HL-60 (cell line): ENCODE measurements around the gene SRF.

Experiments used
- DNase-seq, 2 experiments: peaks; one replicate each; pipeline ENCODE4 v3.0.0-alpha.2; 2010 to 2020; ENCODE audit warnings: low read depth in 1 of 2, low spot score in 1 of 2
- H3K27ac ChIP-seq: fragments of 250-450 bp; sonication (Bioruptor Pico); replicated peaks from 2 replicates; pipeline ENCODE4 v1.5.1; 2020; ENCODE audit warnings: mild to moderate bottlenecking, moderate library complexity
- H3K27me3 ChIP-seq: fragments of 250-450 bp; sonication (Bioruptor Pico); 2 replicates; pipeline ENCODE4 v1.5.1; 2021; ENCODE audit warnings: mild to moderate bottlenecking, moderate library complexity; ENCODE audit not compliant: insufficient read depth, poor library complexity, severe bottlenecking
- H3K4me3 ChIP-seq: replicated peaks from 2 replicates; pipeline ENCODE4 v1.5.1; 2011; ENCODE audit warnings: mild to moderate bottlenecking, control low read depth, low read length; ENCODE audit not compliant: insufficient read depth
- CTCF ChIP-seq: IDR thresholded peaks from one replicate; pipeline ENCODE4 v1.5.1; 2011; ENCODE audit warnings: low read length, control low read depth, inconsistent platforms; ENCODE audit not compliant: insufficient read depth
- GABPA ChIP-seq: IDR thresholded peaks from 2 replicates; pipeline ENCODE4 v1.6.1; 2012; ENCODE audit warnings: low read depth
- POLR2AphosphoS5 ChIP-seq: IDR thresholded peaks from 2 replicates; pipeline ENCODE4 v1.6.1; 2012; ENCODE audit warnings: low read depth
- REST ChIP-seq: IDR thresholded peaks from 2 replicates; pipeline ENCODE4 v1.6.1; 2012; ENCODE audit warnings: low read depth; ENCODE audit not compliant: insufficient replicate concordance
- SPI1 ChIP-seq: IDR thresholded peaks from 2 replicates; pipeline ENCODE4 v1.6.1; 2012; ENCODE audit warnings: low read depth, mild to moderate bottlenecking, borderline replicate concordance

The SRF gene

GRCh38 chr6:43188426-43188825, 17.4 kb downstream of the SRF start:
- no peak overlapping the region for H3K27ac ChIP-seq
- TF ChIP-seq SPI1 (no peak), POLR2AphosphoS5 (no peak), CTCF (no peak), REST (no peak), GABPA (no peak)
- no peak for DNase-seq
- no peaks in the 10 kb centered on the region for H3K27me3 ChIP-seq
- H3K4me3 ChIP-seq = no peak overlapping the region

DNA sequence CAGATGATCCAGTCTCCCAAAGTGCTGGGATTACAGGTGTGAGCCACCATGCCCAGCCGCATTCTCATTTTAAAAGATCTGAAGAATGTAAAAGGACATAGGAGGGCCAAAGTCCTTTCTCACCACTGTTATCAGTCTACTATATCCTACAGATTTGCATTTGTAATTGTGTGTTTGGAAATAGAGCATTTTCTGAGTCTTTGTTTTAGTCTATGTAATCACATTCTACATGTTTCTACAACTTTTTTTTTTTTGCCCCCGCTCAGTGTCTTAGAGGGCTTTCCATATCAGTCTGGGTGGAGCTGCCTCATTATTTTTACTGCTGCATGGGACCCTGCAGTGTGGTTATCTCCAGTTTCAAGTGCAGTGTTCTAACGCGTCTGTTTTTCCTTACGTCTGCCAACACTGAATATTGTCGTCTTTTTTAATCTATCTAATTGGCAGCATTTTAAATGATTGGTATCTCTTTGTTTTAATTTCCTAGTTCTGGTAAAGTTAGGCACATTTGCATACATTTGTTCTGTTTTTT, 18.8 kb downstream of the SRF start:
- Histone ChIP-seq H3K4me3 (no peak overlapping the region), H3K27me3 (no peaks in the 10 kb centered on the region), H3K27ac (no peak overlapping the region)
- no peak for DNase-seq
- TF ChIP-seq REST = no peak
- TF ChIP-seq CTCF = no peak

DNA sequence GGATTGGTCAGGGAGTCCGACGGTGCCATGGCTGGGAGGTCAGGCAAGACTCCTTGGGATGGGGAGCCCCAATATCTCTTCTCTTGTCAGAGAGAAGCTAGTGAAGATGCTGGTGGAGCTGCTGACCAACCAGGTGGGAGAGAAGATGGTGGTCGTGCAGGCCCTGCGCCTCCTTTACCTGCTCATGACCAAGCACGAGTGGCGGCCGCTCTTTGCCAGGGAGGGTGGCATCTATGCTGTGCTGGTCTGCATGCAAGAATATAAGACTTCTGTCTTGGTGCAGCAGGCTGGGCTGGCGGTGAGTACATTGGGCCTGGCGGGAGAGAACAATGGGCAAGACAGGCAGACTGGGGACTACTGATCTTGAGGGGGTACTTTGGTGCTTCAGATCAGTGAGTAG, 21.8 kb downstream of the SRF start:
- Histone ChIP-seq H3K27me3 (no peaks in the 10 kb centered on the region), H3K27ac (no peak overlapping the region), H3K4me3 (no peak overlapping the region)
- TF ChIP-seq POLR2AphosphoS5 = no peak
- no peak for TF ChIP-seq SPI1
- TF ChIP-seq REST = no peak
- no peak for TF ChIP-seq CTCF
- TF ChIP-seq GABPA = no peak
- DNase-seq = no peak
